Left ventricle myocardium inferior (tissue), 1 donor: ENCODE data around the gene GPR84. TPM values are rescaled to one million over a fixed set of nuclear protein-coding genes. Genes with fewer than 3 reads are reported as not detected.

Experiments used
- DNase-seq: peaks from one replicate; pipeline ENCODE4 v3.0.0-alpha.2; 2020
- H3K27ac ChIP-seq: fragments of 200-600 bp; replicated peaks from 2 replicates; pipeline ENCODE4 v1.8.0; 2021
- H3K27me3 ChIP-seq: fragments of 200-600 bp; 2 replicates; pipeline ENCODE4 v1.8.0; 2021; ENCODE audit warnings: low read depth
- H3K36me3 ChIP-seq: fragments of 200-600 bp; 2 replicates; pipeline ENCODE4 v1.8.0; 2021
- H3K4me1 ChIP-seq: fragments of 200-600 bp; 2 replicates; pipeline ENCODE4 v1.8.0; 2021
- H3K4me3 ChIP-seq: fragments of 200-600 bp; 2 replicates; pipeline ENCODE4 v1.8.0; 2021; ENCODE audit warnings: mild to moderate bottlenecking, moderate library complexity
- H3K9me3 ChIP-seq: fragments of 200-600 bp; replicated peaks from 2 replicates; pipeline ENCODE4 v1.8.0; 2021
- intact Hi-C: fragments of 100-400 bp; cut with micrococcal nuclease; formaldehyde crosslinking; loops from one replicate; pipeline ENCODE4 v1.11.0; 2022
- total RNA-seq: library from RNA; stranded (reverse); fragmentation: NEBNext Ultra II Directional; extraction: Animal tissue kit (Norgen Biotek cat#: 25700); gene quantifications from one replicate; pipeline ENCODE4 v1.2.1, GENCODE V29; 2021
- TF ChIP-seq, protein P1 (sequence below): fragments of 200-600 bp; IDR thresholded peaks from 2 replicates; pipeline ENCODE4 v1.8.0; 2021; ENCODE audit warnings: antibody characterized with exemption, mild to moderate bottlenecking, borderline replicate concordance
- donor health status: DM: no; HTN: yes; CAD: no; lungs with severe emphysema.

GPR84 gene
- total RNA-seq, 1 donor from 2014 or later = not detected

- H3K4me3 ChIP-seq = no peak overlapping the region
- intact Hi-C loops = no loop called here
- peaks cover 27% of the 10 kb centered on the region for H3K4me1 ChIP-seq
- no peaks in the 10 kb centered on the region for H3K27me3 ChIP-seq
- no peaks in the 10 kb centered on the region for H3K9me3 ChIP-seq
- no peak overlapping the region for H3K27ac ChIP-seq
- TF ChIP-seq, protein P1, sequence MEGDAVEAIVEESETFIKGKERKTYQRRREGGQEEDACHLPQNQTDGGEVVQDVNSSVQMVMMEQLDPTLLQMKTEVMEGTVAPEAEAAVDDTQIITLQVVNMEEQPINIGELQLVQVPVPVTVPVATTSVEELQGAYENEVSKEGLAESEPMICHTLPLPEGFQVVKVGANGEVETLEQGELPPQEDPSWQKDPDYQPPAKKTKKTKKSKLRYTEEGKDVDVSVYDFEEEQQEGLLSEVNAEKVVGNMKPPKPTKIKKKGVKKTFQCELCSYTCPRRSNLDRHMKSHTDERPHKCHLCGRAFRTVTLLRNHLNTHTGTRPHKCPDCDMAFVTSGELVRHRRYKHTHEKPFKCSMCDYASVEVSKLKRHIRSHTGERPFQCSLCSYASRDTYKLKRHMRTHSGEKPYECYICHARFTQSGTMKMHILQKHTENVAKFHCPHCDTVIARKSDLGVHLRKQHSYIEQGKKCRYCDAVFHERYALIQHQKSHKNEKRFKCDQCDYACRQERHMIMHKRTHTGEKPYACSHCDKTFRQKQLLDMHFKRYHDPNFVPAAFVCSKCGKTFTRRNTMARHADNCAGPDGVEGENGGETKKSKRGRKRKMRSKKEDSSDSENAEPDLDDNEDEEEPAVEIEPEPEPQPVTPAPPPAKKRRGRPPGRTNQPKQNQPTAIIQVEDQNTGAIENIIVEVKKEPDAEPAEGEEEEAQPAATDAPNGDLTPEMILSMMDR = no peak
- no peak for DNase-seq
- peaks cover 59% of the 10 kb centered on the region for H3K36me3 ChIP-seq
These were observed 30.7 kb upstream of the GPR84 start for GRCh38 chr12:54394986-54395385.

DNA sequence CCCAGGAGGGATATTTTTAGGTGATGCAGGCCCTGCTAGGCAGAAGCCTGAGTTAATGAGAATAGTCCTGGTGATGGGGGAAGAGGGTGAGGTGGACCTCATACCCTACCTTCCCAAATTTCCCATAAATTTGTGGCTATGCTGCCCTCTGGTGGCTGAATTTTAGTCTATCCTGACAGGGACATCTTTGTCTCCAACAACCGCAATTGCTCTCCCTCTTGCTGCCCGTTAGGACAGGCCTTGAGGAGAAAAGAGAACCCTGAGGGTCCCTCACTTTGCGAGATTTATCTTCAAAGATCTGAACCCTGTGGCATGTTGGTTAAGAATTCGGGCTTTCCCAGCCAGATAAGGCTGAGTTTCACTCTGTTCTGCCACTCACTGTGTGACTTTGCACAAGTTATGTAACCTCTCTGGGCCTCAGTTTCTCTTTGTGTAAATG is 30.0 kb upstream of the GPR84 start:
- peaks cover 27% of the 10 kb centered on the region for H3K4me1 ChIP-seq
- TF ChIP-seq, protein P1 = peak; percentile 81
- H3K9me3 ChIP-seq = no peaks in the 10 kb centered on the region
- H3K27me3 ChIP-seq = no peaks in the 10 kb centered on the region
- H3K36me3 ChIP-seq = peaks cover 52% of the 10 kb centered on the region
- H3K4me3 ChIP-seq = no peak overlapping the region
- H3K27ac ChIP-seq = no peak overlapping the region
- DNase-seq = no peak
- intact Hi-C loops = no loop called here

DNA sequence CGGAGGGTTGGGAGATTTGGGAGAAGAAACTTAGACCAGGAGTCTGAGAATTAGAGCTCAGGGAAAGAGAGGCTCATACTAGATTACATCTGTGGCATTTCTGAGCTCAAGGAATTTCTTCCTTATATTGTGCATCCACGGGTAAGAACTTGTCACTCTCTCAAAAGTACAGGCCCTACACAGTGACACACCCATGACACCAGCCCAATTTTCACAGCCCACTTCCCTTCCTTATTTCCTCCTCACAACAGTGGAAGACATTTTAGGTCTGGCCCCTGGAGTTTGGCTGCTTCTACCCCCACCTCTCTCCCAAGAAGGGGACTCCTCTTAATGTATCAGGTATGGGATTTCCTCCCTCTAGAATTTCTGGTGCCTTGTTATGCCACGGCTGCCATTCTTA is 29.5 kb upstream of the GPR84 start:
- peaks cover 23% of the 10 kb centered on the region for H3K4me1 ChIP-seq
- H3K36me3 ChIP-seq = peaks cover 46% of the 10 kb centered on the region
- H3K9me3 ChIP-seq = no peaks in the 10 kb centered on the region
- no peak overlapping the region for H3K27ac ChIP-seq
- intact Hi-C loops = no loop called here
- H3K27me3 ChIP-seq = no peaks in the 10 kb centered on the region
- TF ChIP-seq, protein P1 = no peak
- no peak overlapping the region for H3K4me3 ChIP-seq
- no peak for DNase-seq

DNA sequence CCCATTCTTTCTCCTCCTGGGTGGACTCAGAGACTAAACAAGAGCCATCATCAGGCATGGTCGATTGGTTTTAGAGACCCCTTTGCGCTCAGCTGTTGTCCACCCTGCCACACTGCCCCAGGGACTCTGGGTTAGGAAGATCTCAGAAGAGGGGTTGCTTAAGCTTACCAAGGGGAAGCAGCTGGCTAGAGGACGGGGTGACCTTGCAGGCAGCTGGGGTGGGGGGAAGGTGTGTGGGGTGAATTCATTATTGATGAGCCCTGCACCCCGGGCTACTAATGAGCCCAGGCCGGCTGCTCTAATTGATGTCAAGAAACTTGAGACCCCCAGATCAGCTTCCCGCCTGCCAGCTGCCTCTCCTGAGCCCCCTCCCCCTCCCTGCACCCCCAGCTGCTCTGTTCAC is 28.9 kb upstream of the GPR84 start:
- Histone ChIP-seq H3K27me3 (no peaks in the 10 kb centered on the region), H3K27ac (no peak overlapping the region), H3K36me3 (peaks cover 41% of the 10 kb centered on the region), H3K9me3 (no peaks in the 10 kb centered on the region), H3K4me1 (peaks cover 23% of the 10 kb centered on the region), H3K4me3 (no peak overlapping the region)
- TF ChIP-seq, protein P1 = no peak
- no peak for DNase-seq
- intact Hi-C loops = no loop called here

GRCh38 chr12:54392485-54393206 is 28.4 kb upstream of the GPR84 start:
- TF ChIP-seq, protein P1 = no peak
- H3K4me1 ChIP-seq = peaks cover 23% of the 10 kb centered on the region
- H3K4me3 ChIP-seq = no peak overlapping the region
- no peak overlapping the region for H3K27ac ChIP-seq
- H3K27me3 ChIP-seq = no peaks in the 10 kb centered on the region
- intact Hi-C loops = no loop called here
- no peaks in the 10 kb centered on the region for H3K9me3 ChIP-seq
- no peak for DNase-seq
- peaks cover 36% of the 10 kb centered on the region for H3K36me3 ChIP-seq
